ENCODE results near the gene RWDD3.

Gene RWDD3

GRCh38 chr1:95233737-95234500, at the start of gene RWDD3:
Gene RWDD3 (plus strand): TSS chr1:95234210. CDS start chr1:95234231, 21 bp downstream.
- H3K4me3 ChIP-seq (ENCODE audit: low read depth, low read length): peak within 1 kb of the TSS; percentile 63
- peak; percentile 94 for DNase-seq (ENCODE audit: low read depth)

GRCh38 chr1:95186149-95186548, 47.9 kb upstream of the RWDD3 start:
- no peak for TF ChIP-seq CTCF (IDR thresholded peaks at IDR 0.05; ENCODE audit: insufficient read depth, low read depth, low read length, missing control alignments)
- no peak for DNase-seq (ENCODE audit: low read depth)
- no peak overlapping the region for H3K4me3 ChIP-seq (ENCODE audit: low read depth, low read length)

More at GRCh38 chr1:95233737-95234500, at the start of gene RWDD3:
- peak; percentile 81 for TF ChIP-seq CTCF (IDR thresholded peaks at IDR 0.05; ENCODE audit: insufficient read depth, low read depth, low read length, missing control alignments)

GRCh38 chr1:95193591-95193990, 40.4 kb upstream of the RWDD3 start:
- no peak overlapping the region for H3K4me3 ChIP-seq (ENCODE audit: low read depth, low read length)
- no peak for DNase-seq (ENCODE audit: low read depth)
- no peak for TF ChIP-seq CTCF (IDR thresholded peaks at IDR 0.05; ENCODE audit: insufficient read depth, low read depth, low read length, missing control alignments)

- H3K4me3 ChIP-seq (ENCODE audit: low read depth, low read length): no peak overlapping the region
- no peak for DNase-seq (ENCODE audit: low read depth)
- TF ChIP-seq CTCF (IDR thresholded peaks at IDR 0.05; ENCODE audit: insufficient read depth, low read depth, low read length, missing control alignments): no peak
These were observed 39.0 kb upstream of the RWDD3 start for GRCh38 chr1:95195046-95195445.

GRCh38 chr1:95196017-95196416, 38.0 kb upstream of the RWDD3 start:
- no peak overlapping the region for H3K4me3 ChIP-seq (ENCODE audit: low read depth, low read length)
- DNase-seq (ENCODE audit: low read depth): no peak
- TF ChIP-seq CTCF (IDR thresholded peaks at IDR 0.05; ENCODE audit: insufficient read depth, low read depth, low read length, missing control alignments): no peak

- DNase-seq (ENCODE audit: low read depth): no peak
- TF ChIP-seq CTCF (IDR thresholded peaks at IDR 0.05; ENCODE audit: insufficient read depth, low read depth, low read length, missing control alignments): no peak
- H3K4me3 ChIP-seq (ENCODE audit: low read depth, low read length): no peak overlapping the region
These were observed 36.3 kb upstream of the RWDD3 start for GRCh38 chr1:95197616-95198252.

Measured in GM12865 (cell line).